ENCODE measurements around the gene SYNPO2.

The SYNPO2 gene

DNA sequence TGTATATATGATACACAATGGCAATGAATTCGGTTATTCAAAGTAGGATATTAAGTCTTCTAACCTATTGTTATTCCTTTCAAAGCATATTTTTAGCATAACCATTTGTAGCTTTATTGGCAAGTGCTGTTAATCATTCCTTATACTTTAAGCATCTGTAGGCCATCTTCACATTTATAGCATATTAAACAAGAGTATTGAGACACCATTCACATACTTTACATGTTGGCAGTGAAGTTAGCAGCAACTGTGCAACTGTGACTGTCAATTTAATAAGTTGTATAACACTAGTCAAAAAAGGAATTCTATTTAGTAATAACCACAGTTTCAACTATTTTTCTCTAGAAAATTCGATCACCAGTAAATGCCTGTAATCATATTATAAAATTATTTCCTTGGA lies 139.6 kb downstream of the SYNPO2 start:
- TF ChIP-seq, protein P1, sequence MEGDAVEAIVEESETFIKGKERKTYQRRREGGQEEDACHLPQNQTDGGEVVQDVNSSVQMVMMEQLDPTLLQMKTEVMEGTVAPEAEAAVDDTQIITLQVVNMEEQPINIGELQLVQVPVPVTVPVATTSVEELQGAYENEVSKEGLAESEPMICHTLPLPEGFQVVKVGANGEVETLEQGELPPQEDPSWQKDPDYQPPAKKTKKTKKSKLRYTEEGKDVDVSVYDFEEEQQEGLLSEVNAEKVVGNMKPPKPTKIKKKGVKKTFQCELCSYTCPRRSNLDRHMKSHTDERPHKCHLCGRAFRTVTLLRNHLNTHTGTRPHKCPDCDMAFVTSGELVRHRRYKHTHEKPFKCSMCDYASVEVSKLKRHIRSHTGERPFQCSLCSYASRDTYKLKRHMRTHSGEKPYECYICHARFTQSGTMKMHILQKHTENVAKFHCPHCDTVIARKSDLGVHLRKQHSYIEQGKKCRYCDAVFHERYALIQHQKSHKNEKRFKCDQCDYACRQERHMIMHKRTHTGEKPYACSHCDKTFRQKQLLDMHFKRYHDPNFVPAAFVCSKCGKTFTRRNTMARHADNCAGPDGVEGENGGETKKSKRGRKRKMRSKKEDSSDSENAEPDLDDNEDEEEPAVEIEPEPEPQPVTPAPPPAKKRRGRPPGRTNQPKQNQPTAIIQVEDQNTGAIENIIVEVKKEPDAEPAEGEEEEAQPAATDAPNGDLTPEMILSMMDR (IDR thresholded peaks at IDR 0.05; ENCODE audit: borderline replicate concordance, insufficient read depth, low read depth, low read length): no peak
- H3K4me3 ChIP-seq (ENCODE audit: low read depth, low read length): no peak overlapping the region

DNA sequence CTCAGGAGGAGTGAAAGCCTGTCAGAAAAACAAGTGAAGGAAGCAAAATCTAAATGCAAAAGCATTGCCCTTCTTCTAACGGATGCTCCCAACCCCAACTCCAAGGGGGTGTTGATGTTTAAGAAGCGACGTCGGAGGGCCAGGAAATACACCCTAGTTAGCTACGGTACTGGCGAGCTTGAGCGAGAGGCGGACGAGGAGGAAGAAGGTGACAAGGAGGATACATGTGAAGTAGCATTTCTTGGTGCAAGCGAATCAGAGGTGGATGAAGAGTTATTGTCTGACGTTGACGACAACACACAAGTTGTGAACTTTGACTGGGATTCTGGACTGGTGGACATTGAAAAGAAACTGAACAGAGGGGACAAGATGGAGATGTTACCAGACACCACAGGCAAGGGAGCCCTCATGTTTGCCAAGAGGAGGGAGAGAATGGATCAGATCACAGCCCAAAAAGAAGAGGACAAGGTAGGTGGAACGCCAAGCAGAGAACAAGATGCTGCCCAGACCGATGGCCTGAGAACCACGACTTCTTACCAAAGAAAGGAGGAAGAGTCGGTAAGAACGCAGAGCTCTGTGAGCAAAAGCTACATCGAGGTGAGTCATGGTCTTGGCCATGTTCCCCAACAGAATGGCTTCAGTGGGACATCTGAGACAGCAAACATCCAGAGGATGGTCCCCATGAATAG lies 141.3 kb downstream of the SYNPO2 start:
- TF ChIP-seq, protein P1 (IDR thresholded peaks at IDR 0.05; ENCODE audit: borderline replicate concordance, insufficient read depth, low read depth, low read length): no peak
- H3K4me3 ChIP-seq (ENCODE audit: low read depth, low read length): no peak overlapping the region

DNA sequence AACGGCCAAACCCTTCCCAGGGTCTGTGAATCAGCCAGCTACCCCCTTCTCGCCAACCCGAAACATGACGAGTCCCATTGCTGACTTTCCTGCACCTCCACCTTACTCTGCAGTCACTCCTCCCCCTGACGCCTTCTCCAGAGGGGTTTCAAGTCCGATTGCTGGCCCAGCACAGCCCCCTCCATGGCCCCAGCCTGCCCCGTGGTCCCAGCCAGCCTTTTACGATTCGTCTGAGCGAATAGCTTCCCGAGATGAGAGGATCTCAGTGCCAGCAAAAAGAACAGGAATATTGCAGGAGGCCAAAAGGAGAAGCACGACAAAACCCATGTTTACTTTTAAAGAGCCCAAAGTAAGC lies 141.9 kb downstream of the SYNPO2 start:
- H3K4me3 ChIP-seq (ENCODE audit: low read depth, low read length): no peak overlapping the region
- TF ChIP-seq, protein P1 (IDR thresholded peaks at IDR 0.05; ENCODE audit: borderline replicate concordance, insufficient read depth, low read depth, low read length): no peak

DNA sequence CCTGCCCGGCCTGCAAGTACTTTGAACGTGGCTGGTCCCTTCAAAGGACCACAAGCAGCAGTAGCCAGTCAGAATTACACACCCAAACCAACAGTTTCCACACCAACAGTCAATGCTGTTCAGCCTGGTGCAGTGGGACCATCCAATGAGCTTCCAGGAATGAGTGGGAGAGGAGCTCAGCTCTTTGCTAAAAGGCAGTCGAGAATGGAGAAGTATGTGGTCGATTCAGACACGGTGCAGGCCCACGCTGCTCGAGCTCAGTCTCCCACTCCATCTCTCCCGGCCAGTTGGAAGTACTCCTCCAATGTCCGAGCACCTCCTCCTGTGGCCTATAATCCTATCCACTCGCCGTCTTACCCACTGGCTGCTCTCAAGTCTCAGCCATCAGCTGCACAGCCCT lies 142.6 kb downstream of the SYNPO2 start:
- TF ChIP-seq, protein P1 (IDR thresholded peaks at IDR 0.05; ENCODE audit: borderline replicate concordance, insufficient read depth, low read depth, low read length): no peak
- no peak overlapping the region for H3K4me3 ChIP-seq (ENCODE audit: low read depth, low read length)

DNA sequence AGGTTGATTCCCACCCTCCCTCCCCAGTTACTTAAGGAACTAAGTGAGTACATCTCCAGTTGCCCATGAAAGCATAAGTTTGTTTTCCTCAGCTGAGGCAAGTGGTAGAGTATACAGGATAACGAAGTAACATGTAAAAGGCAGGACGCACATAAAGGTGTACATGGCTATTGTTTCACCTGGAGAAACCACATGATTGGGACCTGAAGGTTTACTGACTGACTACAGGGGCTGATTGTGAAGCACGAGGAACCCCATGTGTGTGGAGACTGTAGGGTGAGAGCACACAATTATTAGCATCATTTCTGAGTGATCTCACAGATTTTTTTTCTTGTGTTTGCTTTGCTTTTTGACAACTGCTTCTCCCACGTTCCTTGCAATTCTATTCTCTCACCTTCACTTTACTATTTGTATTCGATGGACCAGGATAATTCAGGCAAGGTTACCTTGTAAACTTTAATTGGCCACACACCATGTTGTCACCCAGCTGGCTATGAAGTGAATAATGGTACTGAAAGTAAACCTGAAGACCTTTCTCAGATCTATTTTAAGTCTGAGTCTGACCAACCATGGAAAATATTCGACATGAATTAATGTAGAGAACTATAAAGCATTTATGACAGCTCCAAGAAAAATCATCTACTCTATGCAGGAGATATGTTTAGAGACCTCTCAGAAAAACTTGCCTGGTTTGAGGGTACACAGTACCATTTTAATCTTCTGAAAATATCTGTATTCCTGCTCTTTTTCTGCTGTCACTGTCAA lies 144.4 kb downstream of the SYNPO2 start:
- TF ChIP-seq, protein P1 (IDR thresholded peaks at IDR 0.05; ENCODE audit: borderline replicate concordance, insufficient read depth, low read depth, low read length): no peak
- H3K4me3 ChIP-seq (ENCODE audit: low read depth, low read length): no peak overlapping the region

DNA sequence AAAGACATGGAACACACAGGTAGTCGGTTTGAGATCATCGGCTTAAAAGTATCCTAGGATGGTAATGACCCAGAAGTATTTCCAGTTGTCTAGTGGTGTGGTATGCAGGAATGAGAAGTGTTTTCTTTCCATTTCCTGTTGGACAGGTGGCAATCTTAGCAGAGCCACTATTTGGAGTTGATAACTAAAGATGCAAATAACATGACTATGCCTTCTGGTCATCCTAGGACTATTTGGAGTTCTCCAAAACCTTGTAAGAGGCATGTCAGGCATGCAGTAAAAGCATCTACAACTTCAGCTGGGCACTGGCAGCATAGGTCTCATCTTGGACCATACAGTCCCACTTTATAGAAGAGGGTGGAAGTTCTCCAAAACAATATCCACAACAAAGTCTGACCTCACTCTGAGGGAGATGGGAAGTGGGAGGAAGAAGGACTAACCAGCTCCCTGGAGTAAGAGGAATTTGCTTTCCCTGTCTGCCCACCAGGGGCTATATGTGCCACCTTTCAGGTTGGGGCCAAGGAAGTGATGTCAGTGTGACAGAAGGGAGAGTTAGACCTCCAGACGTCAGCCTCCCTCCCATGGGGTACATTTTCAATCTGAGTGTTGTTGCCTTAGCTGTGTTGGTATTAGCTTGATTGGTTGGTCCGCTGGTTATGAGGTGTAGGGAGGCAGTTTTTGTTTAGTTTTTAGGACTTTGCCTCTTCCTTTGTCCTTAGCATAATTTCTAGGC lies 145.8 kb downstream of the SYNPO2 start:
- H3K4me3 ChIP-seq (ENCODE audit: low read depth, low read length): no peak overlapping the region
- TF ChIP-seq, protein P1 (IDR thresholded peaks at IDR 0.05; ENCODE audit: borderline replicate concordance, insufficient read depth, low read depth, low read length): no peak
